Fibroblast of skin of scalp (primary cell): Measurements from ENCODE around the gene XKR7.
"Not testable (repeated sequence)": the region's sequence is repeated elsewhere in the genome, so short reads cannot be mapped to it uniquely, and the experiment has no call there.

Experiments
- DNase-seq: peaks from one replicate; pipeline ENCODE4 v3.0.0-alpha.2; 2013

XKR7 gene

DNA sequence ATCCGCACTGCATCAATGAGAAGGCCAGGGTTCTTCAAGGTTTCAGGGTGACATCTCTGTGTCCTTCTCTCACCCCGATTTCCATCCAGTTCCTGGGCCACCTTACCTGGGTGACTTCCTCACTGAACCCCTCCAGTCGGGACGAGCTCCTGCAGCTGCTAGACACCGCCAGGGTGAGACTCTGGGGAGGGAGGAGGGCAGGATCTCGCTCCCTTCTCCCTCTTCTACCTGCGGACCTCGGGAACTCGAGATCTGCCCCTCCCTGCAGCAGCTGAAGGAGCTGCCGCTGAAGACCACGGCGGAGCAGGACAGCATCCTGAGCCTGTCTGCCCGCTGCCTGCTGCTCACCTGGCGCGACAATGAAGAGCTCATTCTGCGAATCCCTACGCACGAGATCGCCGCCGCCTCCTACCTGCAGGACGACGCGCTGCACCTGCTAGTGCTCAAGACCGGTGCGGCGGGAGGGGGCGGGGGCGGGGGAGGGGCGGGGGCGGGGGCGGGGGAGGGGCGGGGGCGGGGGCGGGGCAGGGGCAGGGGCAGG, 49.8 kb downstream of the XKR7 start:
- DNase-seq, result no peak

DNA sequence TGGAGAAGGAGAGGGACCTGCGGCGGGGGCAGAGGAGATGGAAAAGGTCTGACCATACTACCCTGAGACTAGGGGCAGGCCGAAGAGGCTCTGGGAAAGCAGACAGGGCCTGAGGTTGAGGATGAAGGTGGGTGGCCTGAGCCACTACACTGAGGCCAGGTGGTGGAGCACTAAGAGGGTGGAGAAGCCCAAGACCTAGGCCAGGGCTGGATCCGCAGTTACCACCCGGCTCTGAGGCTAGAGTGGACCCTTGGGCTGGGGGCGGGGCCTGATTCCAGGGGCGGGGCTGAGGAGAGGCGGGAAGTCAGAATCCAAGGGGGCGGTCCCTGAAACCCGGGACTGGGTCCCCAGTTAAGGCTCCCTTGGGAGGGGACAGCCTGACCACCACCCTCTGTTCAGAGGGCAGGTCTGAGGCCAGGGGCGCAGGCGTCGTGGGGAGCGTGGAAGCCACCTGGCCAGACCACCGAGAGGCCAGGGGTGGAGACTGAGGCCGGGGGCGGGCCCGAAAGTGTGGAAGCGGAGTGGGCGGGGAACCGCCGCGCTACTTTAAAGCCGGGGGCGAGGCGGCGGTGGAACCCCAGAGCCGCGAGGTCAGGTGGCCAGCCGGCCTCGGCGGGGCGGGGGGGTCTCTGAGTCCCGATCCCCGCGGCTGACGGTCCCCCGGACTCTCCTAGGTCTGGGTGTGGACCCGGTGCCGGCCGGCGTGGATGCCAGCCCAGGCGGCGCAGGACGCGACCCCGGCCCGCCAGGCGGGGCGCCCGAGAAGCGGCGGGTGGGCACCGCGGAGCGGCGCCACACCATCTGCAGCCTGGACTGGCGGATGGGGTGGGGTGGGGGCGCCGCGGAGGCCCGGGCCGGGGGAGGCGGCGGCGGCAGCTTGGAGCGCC, 50.6 kb downstream of the XKR7 start:
- DNase-seq, result no peak

DNA sequence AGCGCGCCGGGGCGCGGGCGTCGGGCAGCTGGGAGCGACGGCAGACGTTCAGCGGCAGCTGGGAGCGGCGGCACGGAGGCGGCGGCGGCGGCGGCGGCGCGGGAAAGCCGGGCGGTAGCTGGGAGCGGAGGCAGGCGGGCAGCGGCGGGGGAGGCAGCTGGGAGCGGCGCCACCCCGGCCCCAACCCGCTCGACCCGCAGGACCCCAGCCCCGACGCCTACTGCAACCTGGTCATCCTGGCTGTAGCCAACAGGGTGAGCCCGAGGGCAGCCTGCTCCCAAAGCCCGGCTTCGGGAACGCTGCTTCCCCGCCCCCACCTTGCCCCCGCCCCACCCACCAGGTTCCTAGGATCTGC, 51.2 kb downstream of the XKR7 start:
- no peak for DNase-seq

DNA sequence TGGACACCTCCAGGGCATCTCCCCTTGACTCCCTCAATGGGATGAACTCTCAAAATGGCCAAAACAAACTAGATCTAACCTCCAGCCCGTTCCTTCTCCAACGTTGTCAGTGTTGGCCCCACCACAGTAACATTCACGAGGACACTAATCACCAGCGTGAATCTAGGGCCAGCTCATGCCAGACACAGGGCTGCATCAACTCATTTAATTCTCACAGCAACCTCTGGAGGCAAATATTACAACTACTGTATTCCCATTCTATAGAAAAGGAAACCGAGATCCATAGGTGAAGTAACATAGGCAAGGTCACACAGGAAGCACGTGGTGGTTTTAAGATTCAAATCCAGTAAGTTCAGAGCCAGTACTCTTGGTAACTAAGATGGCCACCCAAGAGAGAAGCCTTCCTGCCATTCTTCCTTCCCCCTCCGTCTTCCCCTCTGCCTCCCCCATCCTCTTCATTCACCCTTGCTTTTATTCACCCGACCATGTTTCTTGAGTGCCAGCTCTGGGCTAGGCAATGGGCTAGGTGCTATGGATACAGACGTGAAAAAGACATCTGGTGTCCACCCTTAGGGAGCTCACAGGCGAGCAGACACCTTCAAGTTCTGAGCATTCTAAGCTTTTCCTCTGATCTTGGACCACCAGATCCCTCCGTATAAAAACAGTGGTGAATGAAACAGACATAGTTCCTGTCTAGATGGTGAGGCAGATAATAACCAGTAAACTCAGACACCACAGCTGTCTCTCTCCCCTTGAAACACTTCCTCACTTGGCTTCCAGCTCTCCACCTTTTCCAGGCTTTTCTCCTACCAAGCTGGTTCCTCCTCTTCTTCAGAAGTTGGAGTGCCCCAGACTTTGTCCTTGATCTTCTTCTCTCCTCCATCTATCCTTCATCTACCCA, 51.9 kb downstream of the XKR7 start:
- no peak for DNase-seq

DNA sequence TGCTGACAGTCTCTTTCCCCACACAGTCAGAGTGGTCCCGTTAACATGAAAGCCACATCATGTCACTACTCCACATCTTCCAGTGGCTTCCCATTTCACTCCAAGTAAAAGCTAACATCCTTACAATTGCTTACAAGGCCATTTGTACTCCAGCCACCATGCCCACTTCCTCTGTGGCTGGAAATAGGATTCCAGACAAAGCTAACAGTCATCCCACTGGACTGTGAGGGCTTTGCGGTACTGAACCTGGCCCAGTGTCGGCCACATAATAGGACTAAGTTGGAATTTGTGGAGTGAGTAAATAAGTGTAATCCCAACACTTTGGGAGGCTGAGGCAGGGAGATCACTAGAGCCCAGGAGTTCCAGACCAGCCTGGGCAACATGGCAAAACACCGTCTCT, 53.1 kb downstream of the XKR7 start:
- no peak for DNase-seq

DNA sequence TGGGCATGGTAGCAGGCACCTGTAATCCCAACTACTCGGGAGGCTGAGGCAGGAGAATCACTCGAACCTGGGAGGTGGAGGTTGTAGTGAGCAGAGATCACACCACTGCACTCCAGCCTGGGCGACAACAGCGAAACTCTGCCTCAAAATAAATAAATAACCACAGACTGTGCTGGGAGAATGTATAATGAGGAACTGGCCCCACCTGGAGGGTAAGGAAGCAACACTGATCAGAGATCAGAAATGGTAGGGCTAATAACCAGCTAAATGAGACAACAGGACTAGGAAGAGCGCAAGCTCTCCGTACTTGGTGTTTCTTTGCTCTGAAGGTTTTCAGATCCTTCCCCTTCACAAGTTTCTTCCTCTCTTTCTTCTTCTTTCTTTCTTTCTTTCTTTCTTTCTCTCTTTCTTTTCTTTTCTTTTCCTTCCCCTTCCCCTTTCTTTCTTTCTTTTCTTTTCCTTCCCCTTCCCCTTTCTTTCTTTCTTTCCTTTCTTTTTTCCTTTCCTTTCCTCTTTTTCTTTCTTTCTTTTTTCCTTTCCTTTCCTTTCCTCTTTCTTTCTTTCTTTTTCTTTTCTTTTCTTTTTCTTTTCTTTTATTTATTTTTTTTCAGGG, 56.8 kb downstream of the XKR7 start:
- DNase-seq, result no peak

DNA sequence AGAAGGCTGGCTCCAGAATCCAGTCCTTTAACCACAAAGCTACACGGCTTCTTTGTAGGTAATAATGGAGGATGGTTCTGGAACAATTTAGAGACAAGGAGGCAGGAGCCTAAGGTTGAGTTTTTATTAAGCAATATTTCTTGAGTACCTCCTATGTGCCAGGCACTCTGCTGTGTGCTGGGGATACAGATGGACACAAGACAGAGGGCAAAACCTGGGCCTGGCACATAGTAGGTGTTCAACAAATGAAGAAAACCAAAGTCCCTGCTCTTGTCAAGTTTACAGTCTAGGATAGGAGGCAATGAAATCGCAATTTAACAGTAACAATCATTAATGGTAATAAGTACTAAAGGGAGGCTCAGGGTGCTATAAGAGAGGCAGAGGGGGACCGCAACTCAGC, 59.7 kb downstream of the XKR7 start:
- DNase-seq, result no peak

DNA sequence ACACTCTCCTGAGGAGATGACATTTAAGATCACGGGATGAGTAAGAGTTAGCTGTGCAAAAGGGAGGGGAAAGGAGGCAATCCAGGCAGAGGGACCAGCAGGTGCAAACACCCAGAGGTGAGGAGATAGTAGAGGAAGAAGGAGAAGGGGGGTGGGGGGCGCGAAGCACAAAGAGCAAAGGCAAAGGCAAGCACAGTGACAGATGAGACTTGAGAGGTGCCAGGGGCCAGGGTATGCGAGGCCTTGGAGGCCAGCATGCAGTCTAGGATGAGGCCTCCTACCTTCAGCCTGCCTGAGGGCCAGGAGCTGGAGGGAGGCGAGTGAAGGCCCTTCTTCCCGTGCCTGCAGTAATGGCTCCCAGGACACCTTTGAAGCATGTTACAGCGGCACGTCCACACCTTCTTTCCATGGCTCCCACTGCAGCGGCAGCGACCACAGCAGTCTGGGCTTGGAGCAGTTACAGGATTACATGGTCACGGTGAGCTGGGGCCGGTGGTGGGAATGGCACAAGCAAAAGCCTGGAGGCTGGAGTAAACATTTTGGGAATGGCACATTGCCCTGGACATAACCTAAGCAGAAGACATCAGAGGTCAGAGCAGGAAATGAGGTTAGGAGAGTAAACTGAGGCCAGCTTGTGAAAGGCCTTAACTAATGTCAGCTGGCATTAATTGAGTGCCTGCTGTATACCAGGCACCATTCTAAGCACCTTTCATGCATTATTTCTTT, 60.9 kb downstream of the XKR7 start:
- peak; percentile 11 for DNase-seq

DNA sequence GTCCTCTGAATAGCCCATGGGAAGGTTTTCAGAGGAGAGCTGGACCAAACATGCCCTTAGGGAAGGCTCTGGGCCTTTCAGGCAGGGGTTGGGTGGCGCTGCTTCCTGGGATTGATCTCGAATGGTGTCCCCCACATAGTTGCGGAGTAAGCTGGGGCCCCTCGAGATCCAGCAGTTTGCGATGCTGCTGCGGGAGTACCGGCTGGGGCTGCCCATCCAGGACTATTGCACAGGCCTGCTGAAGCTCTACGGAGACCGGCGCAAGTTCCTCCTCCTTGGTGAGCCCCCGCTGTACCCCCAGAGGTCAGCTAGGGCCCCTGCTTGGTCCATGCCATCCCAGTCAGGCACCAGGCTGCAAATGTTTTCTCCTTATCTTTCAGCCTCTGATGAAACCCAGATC, 61.6 kb downstream of the XKR7 start:
- no peak for DNase-seq

DNA sequence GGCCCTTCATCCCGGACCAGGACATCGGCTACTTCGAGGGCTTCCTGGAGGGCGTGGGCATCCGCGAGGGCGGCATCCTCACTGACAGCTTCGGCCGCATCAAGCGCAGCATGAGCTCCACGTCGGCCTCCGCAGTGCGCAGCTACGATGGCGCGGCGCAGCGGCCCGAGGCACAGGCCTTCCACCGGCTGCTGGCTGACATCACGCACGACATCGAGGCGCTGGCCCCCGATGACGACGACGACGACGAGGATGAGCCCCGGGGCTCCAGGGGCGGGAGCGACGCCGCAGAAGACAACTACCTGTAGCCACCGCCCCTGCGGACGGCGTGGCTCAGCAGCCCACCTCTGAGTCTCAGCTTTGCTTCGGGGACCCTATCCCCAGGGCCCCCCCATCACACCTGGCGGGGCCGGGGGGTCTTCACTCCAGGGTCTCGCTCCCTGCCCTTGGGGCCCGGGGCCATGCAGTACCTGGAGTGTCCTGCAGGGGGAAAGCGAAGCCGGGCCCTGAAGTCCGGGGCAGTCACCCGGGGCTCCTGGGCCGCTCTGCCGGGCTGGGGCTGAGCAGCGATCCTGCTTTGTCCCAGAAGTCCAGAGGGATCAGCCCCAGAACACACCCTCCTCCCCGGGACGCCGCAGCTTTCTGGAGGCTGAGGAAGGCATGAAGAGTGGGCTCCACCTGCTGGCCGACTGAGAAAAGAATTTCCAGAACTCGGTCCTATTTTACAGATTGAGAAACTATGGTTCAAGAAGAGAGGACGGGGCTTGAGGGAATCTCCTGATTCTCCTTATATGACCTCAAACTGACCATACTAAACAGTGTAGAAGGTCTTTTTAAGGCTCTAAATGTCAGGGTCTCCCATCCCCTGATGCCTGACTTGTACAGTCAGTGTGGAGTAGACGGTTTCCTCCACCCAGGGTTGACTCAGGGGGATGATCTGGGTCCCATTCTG, 63.3 kb downstream of the XKR7 start:
- peak; percentile 92 for DNase-seq

DNA sequence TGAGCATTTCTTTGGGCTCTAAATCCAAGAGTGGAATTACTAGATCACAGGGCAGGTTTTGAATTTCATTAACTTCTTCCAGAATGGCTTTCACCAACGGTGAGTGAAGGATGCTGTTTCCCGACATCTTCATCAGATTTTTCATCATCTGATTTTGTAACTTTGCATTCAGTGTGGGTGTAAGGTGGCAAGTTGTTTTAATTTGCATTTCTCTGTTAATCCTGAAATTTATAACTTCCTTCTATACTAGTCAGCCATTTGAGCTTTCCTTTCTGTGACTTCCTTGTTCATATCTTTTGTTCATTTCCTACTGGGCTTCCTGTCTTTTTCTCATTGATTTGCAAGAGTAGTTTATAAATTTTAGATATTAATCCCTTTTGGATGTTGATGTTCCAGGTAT, 65.4 kb downstream of the XKR7 start:
- no peak for DNase-seq

DNA sequence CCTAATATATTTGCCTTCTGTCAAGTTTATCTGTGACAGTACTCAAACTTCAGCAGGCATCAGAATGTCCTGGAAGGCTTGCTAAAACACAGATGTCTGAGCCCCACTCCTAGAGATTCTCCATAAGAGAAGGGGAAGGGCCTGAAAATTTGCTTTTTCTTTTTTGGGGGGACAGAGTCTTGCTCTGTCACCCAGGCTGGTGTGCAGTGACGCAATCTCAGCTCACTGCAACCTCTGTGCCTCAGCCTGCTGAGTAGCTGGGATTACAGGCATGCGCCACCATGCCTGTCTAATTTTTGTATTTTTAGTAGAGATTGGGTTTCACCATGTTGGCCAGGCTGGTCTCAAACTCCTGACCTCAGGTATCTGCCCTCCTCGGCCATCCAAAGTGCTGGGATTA, 65.8 kb downstream of the XKR7 start:
- DNase-seq, result not testable (repeated sequence)

DNA sequence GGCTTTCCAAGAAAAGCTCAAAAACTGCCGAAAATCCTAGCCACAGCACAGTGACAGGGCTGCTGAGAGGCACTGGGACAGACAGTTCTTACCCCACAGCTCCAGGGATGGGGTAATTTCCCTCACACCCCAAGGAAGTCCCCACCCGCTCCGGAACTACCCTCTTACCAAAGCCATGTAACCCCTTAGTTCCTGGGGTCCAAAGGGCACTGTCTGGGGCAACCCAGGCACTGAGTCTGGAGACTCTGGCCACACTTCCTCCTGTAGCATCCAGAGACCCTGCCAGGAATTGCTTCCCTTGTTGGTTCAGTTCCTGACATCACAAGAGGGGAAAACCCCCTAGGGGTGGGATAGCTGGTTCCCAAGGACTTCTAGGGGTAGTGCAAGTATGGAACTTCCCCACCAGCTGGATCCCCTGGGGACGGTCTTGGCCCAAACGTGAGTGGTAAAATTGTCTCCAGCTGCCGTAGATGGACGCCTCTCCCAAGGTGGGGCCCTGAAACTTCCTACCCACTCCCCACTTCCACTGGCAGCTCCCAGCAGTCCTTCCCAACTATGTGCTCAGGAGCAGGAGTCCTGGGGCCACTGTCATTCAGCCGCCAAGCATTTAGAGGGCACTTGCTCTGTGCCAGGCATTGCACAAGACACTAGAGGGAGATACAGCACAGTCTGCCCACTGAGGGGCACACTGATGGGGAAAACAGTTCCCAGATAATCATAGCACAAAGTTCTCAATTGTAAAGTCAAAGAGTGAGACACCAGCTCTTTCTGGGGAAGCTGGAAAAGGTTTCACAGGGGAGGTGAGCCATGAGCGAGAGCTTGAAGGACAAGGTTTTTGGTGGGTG, 66.9 kb downstream of the XKR7 start:
- peak; percentile 53 for DNase-seq

DNA sequence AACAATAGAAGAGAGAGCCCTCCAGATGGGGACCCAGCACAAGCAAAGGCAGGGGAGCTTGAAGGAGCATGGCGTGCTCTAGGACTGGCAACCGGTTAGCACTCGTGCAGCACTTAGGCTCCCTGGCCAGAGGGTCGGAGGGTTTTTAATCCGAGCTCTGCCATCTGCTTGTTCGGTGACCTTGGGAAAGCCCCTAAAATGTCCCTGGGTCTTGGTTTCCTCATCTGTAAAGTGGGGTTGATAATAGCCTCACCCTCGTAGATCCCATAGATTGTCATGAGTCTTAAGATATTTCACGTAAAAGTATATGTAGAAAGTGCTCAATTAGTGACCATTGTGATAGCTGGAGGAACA, 67.5 kb downstream of the XKR7 start:
- no peak for DNase-seq

DNA sequence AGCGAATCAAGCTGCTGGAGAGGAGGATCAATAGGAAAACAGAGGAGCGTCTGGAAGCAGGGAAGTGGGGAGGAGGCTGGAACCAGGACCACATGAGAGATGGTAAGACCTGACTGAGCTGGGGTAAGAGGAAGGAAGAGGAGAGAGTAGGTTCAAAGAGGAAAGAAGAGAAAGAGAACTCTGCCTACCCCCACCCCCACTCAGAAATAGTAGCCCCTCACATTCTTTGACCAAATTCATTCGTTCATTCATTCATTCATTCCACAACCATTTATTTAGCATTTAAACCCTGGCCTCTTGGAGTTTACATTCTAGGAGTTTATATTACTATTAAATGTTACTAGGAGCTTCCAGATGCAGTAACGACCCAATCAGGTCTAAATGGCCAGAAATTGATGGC, 68.3 kb downstream of the XKR7 start:
- DNase-seq, result no peak

DNA sequence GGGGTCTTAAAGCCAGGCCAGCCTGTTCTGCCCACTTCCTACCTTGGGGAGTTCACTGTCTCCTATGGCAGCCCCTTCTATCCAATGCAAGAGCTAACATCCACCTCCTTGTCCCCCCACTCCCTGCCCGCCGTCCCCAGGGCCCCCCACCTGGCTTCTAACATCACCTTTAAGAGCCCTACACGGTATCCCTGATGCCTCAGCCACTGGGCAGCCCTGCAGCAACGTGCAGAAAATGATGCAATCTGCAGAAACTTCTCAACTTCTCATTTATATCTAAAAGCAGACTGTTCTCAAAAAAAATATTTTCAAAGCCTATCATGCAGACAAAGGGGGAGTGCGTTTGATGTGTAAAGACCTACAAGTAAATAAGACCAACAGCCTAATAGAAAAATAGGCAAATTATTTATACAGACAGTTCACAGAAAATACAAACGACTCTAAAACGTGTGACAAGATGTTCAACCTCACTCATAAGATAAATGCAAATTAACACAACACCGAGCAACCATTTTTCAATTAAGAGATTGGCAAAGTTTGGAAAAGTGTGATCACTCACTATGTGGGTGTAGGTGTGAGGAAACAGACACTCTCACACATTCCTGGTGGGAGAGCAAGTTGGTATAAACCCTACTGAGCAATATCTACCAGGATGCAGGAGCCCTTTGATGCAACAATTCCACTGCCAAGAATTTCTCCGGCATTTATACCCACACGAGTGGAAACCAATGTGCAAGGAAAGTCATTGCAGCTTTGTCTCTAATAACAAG, 69.0 kb downstream of the XKR7 start:
- DNase-seq, result peak; percentile 69

DNA sequence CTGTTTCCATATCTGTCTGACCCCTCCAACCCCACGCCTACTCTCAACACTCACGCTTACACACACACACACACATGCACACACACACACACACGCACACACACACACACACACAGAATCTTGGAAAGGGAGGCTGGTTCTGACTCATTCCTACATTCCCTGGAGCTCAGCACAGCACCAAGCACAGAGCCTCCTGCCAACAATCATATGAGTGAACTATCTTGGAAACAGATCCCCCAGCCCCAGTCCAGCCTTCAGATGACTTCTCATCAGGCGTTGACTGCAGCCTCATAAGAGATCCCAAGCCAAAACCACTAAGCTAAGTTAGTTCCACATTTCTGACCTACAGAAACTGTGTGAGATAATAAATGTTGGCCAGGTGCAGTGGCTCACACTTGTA, 70.0 kb downstream of the XKR7 start:
- DNase-seq, result peak; percentile 71

DNA sequence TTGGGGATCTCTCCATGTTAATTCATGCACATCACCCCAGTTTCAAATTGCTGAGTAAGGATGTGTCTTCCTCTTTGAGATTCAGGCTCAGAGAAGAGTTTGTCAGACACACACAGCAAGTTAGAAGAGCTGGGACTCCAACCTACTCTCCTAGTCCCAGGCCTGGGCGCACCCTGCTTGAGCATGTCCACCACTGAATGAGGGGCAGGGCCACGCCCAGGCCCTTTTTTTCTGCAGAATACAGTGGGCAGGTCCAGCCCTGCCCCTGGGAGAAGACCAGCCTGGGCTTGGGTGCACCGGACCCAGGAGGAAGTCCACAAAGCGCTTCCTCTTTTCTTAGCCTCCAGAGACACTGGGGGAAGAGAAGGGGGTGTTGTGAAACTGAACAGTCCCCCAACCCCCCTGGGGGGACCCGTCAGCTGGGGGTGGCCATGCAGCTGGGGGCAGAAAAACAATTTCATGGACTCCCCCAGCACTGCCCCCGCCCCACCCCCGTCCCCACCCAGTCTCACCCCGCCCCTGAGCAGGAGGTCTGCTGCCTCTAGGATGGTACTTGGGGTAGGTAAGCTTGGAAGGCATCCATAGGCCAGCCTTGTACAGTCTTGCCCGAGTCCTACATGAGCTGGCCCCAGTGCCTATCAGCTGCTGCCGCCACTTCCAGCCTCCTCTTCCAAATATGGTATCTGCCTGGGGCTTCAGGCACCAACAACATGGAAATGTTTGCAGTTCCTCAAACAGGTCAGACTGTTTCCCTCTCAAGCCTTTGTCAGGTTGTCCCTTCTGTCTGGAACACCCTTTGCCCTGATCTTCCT, 72.4 kb downstream of the XKR7 start:
- no peak for DNase-seq

DNA sequence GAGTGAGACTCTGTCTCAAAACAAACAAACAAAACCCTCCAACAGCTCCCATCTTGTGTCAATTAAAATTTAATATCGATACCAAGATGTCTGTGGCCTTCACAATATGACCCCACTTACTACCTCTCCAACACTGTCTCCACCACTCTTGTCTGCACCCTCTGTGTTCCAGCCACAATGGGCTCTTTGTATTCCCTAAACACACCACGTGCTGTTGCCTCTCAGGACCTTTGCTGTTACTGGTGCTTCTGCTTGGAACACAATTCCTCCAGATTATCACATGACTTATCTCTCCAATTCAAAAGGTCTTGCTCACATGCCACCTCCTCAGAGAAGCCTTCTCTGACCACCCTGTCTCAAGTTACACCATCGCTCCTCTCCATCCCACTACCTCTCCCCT, 78.0 kb downstream of the XKR7 start:
- no peak for DNase-seq
